Left cardiac atrium (tissue), 4 donors: ENCODE results near the gene ZHX3. TPM values are rescaled to one million over a fixed set of nuclear protein-coding genes. Genes with fewer than 3 reads are reported as not detected.
A peak's percentile ranks its signal among the peaks of the same experiment; 100 is the strongest.
"Not testable (repeated sequence)": the region's sequence is repeated elsewhere in the genome, so short reads cannot be mapped to it uniquely, and the experiment has no call there.

Source experiments
- ATAC-seq, 2 donors: fragments of 200-7000 bp; cut with Tn5 transposase; one replicate each; pipeline ENCODE4 v1.9.1; 2020; ENCODE audit warnings: mild to moderate bottlenecking in 2 of 2, moderate library complexity in 2 of 2
- DNase-seq: peaks from one replicate; pipeline ENCODE4 v3.0.0-alpha.2; 2020
- intact Hi-C, 2 donors: fragments of 100-400 bp; cut with DNase I; formaldehyde crosslinking; loops; one replicate each; pipeline versions ENCODE4 v1.14.1 to v1.15.1; 2022 to 2023
- total RNA-seq, 2 donors: library from RNA; stranded (reverse); fragmentation: NEBNext Ultra II Directional; extraction: Animal tissue kit (Norgen Biotek cat#: 25700); gene quantifications; one replicate each; pipeline ENCODE4 v1.2.1, GENCODE V29; 2021
- donor health status: DM: no; HTN: yes; CAD: no.
- donor health status: DM: no; HTN: yes; CAD: no; lungs with severe emphysema.
- donor health status: DM: yes; HTN: yes; CAD: no.
- donor health status: Dilated cardiomyopathy.

The ZHX3 gene
- total RNA-seq, 2 donors from 2014 or later = 32.8 to 34.2 TPM

GRCh38 chr20:41336711-41337492 lies 19.4 kb upstream of the ZHX3 start:
- no peak for DNase-seq
- ATAC-seq = no peak
- intact Hi-C loops = loop anchor here (5.0 to 10.0 kb wide), 2 partner anchors 85 to 92 kb away; no protein-coding TSS in a partner anchor

- DNase-seq (no peak), ATAC-seq (no peak)
- intact Hi-C loops = loop anchor here (5.0 to 10.0 kb wide), 2 partner anchors 83 to 91 kb away; no protein-coding TSS in a partner anchor
These were observed 18.1 kb upstream of the ZHX3 start for GRCh38 chr20:41335591-41335990.

GRCh38 chr20:41334443-41335421 lies 17.2 kb upstream of the ZHX3 start:
- peak in 1 of 2 donors; percentile 50 for ATAC-seq
- intact Hi-C loops = loop anchor here (5.0 to 10.0 kb wide), 2 partner anchors 82 to 90 kb away; no protein-coding TSS in a partner anchor
- DNase-seq = no peak

GRCh38 chr20:41334036-41334435 lies 16.5 kb upstream of the ZHX3 start:
- ATAC-seq (no peak), DNase-seq (no peak)
- intact Hi-C loops = loop anchor here in 1 of 2 donors (10.0 kb wide), 1 partner anchor 89 kb away; no protein-coding TSS in a partner anchor

- ATAC-seq (no peak), DNase-seq (no peak)
- intact Hi-C loops = loop anchor here in 1 of 2 donors (10.0 kb wide), 1 partner anchor 87 kb away; no protein-coding TSS in a partner anchor
These were observed 14.2 kb upstream of the ZHX3 start for GRCh38 chr20:41331731-41332130.

- ATAC-seq (no peak), DNase-seq (no peak)
- intact Hi-C loops = loop anchor here in 1 of 2 donors (10.0 kb wide), 1 partner anchor 86 kb away; no protein-coding TSS in a partner anchor
These were observed 13.4 kb upstream of the ZHX3 start for GRCh38 chr20:41330941-41331340.

- intact Hi-C loops = loop anchor here in 1 of 2 donors (10.0 kb wide), 1 partner anchor 86 kb away; no protein-coding TSS in a partner anchor
- DNase-seq = no peak
These were observed 12.8 kb upstream of the ZHX3 start for GRCh38 chr20:41330343-41330720.

GRCh38 chr20:41329435-41330342 lies 12.2 kb upstream of the ZHX3 start:
- intact Hi-C loops = loop anchor here in 1 of 2 donors (10.0 kb wide), 1 partner anchor 85 kb away; no protein-coding TSS in a partner anchor
- peak; percentile 85 for DNase-seq
- peak; percentile 97 to 98 for ATAC-seq

More at GRCh38 chr20:41330343-41330720, 12.8 kb upstream of the ZHX3 start:
- no peak for ATAC-seq

GRCh38 chr20:41327178-41327577 lies 9.6 kb upstream of the ZHX3 start:
- ATAC-seq (no peak), DNase-seq (no peak)
- intact Hi-C loops = no loop called here

- ATAC-seq = no peak
- intact Hi-C loops = no loop called here
- no peak for DNase-seq
These were observed 3.4 kb upstream of the ZHX3 start for GRCh38 chr20:41320976-41321375.

- intact Hi-C loops = no loop called here
- DNase-seq (no peak), ATAC-seq (no peak)
These were observed 2.9 kb upstream of the ZHX3 start for GRCh38 chr20:41320441-41320840.

GRCh38 chr20:41318271-41318649 lies 729 bp upstream of the ZHX3 start:
- ATAC-seq = no peak
- intact Hi-C loops = loop anchor here in 1 of 2 donors (5.0 to 10.0 kb wide), 2 partner anchors 63 to 86 kb away; no protein-coding TSS in a partner anchor
- no peak for DNase-seq

GRCh38 chr20:41316602-41317545 lies 657 bp downstream of the ZHX3 start:
- intact Hi-C loops = loop anchor here in 1 of 2 donors (5.0 to 10.0 kb wide), 2 partner anchors 62 to 85 kb away; no protein-coding TSS in a partner anchor
- ATAC-seq (peak; percentile 58 to 68), DNase-seq (peak; percentile 85)

- ATAC-seq = no peak
- no peak for DNase-seq
- intact Hi-C loops = loop anchor here in 1 of 2 donors (5.0 to 10.0 kb wide), 2 partner anchors 61 to 84 kb away; no protein-coding TSS in a partner anchor
These were observed 1.5 kb downstream of the ZHX3 start for GRCh38 chr20:41316051-41316450.

GRCh38 chr20:41314386-41314785 lies 3.1 kb downstream of the ZHX3 start:
- DNase-seq (no peak), ATAC-seq (no peak)
- intact Hi-C loops = loop anchor here in 1 of 2 donors (10.0 kb wide), 1 partner anchor 60 kb away; no protein-coding TSS in a partner anchor

GRCh38 chr20:41312009-41312408 lies 5.5 kb downstream of the ZHX3 start:
- intact Hi-C loops = loop anchor here in 1 of 2 donors (10.0 kb wide), 1 partner anchor 57 kb away; no protein-coding TSS in a partner anchor
- ATAC-seq, DNase-seq: not testable (repeated sequence)

GRCh38 chr20:41309817-41310216 lies 7.7 kb downstream of the ZHX3 start:
- no peak for DNase-seq
- peak in 1 of 2 donors; percentile 52 for ATAC-seq
- intact Hi-C loops = loop anchor here in 1 of 2 donors (10.0 kb wide), 1 partner anchor 55 kb away; no protein-coding TSS in a partner anchor
